ENCODE results near the gene WBP4.
A peak's percentile ranks its signal among the peaks of the same experiment; 100 is the strongest.

Gene WBP4, protein sequence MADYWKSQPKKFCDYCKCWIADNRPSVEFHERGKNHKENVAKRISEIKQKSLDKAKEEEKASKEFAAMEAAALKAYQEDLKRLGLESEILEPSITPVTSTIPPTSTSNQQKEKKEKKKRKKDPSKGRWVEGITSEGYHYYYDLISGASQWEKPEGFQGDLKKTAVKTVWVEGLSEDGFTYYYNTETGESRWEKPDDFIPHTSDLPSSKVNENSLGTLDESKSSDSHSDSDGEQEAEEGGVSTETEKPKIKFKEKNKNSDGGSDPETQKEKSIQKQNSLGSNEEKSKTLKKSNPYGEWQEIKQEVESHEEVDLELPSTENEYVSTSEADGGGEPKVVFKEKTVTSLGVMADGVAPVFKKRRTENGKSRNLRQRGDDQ
- long read RNA-seq, transcript WBP4-201 (10 exons, 2,623 nt): major isoform, 6 of 25 reads
- long read RNA-seq, partial matches to known transcripts: 12 of 25 reads
- long read RNA-seq, other reads (novel, unspliced or antisense): 7 of 25 reads

- TF ChIP-seq CTCF (IDR thresholded peaks at IDR 0.05; ENCODE audit: insufficient read depth, low read length) (no peak), SPI1 (IDR thresholded peaks at IDR 0.05; ENCODE audit: borderline replicate concordance, low read depth) (no peak), POLR2AphosphoS5 (IDR thresholded peaks at IDR 0.05; ENCODE audit: low read depth) (peak; percentile 73), GABPA (IDR thresholded peaks at IDR 0.05; ENCODE audit: low read depth) (no peak)
- TF ChIP-seq, protein P1, sequence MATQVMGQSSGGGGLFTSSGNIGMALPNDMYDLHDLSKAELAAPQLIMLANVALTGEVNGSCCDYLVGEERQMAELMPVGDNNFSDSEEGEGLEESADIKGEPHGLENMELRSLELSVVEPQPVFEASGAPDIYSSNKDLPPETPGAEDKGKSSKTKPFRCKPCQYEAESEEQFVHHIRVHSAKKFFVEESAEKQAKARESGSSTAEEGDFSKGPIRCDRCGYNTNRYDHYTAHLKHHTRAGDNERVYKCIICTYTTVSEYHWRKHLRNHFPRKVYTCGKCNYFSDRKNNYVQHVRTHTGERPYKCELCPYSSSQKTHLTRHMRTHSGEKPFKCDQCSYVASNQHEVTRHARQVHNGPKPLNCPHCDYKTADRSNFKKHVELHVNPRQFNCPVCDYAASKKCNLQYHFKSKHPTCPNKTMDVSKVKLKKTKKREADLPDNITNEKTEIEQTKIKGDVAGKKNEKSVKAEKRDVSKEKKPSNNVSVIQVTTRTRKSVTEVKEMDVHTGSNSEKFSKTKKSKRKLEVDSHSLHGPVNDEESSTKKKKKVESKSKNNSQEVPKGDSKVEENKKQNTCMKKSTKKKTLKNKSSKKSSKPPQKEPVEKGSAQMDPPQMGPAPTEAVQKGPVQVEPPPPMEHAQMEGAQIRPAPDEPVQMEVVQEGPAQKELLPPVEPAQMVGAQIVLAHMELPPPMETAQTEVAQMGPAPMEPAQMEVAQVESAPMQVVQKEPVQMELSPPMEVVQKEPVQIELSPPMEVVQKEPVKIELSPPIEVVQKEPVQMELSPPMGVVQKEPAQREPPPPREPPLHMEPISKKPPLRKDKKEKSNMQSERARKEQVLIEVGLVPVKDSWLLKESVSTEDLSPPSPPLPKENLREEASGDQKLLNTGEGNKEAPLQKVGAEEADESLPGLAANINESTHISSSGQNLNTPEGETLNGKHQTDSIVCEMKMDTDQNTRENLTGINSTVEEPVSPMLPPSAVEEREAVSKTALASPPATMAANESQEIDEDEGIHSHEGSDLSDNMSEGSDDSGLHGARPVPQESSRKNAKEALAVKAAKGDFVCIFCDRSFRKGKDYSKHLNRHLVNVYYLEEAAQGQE (IDR thresholded peaks at IDR 0.05; ENCODE audit: insufficient replicate concordance, low read depth): no peak
- peak; percentile 87 to 96 for DNase-seq (ENCODE audit: low read depth in 1 of 2, low spot score in 1 of 2)
- Histone ChIP-seq H3K27ac (replicated peaks) (peak within 1 kb of the TSS; percentile 93), H3K27me3 (ENCODE audit: insufficient read depth, poor library complexity, severe bottlenecking) (no peaks in the 10 kb centered on the region), H3K4me3 (replicated peaks; ENCODE audit: insufficient read depth, low read length) (peak within 1 kb of the TSS; percentile 91)
Measured at GRCh38 chr13:41061075-41061913, at the start of gene WBP4. TSS of gene WBP4 (plus strand) at chr13:41061509. CDS start at chr13:41061674, 165 bp downstream.

- Histone ChIP-seq H3K27me3 (ENCODE audit: insufficient read depth, poor library complexity, severe bottlenecking) (no peaks in the 10 kb centered on the region), H3K27ac (replicated peaks) (peak overlapping the region; percentile 10; the same call in 1 of the 2 replicates), H3K4me3 (replicated peaks; ENCODE audit: insufficient read depth, low read length) (no peak overlapping the region)
- no peak for TF ChIP-seq GABPA (IDR thresholded peaks at IDR 0.05; ENCODE audit: low read depth)
- TF ChIP-seq CTCF (IDR thresholded peaks at IDR 0.05; ENCODE audit: insufficient read depth, low read length): no peak
- no peak for TF ChIP-seq POLR2AphosphoS5 (IDR thresholded peaks at IDR 0.05; ENCODE audit: low read depth)
- TF ChIP-seq, protein P1 (IDR thresholded peaks at IDR 0.05; ENCODE audit: insufficient replicate concordance, low read depth): no peak
- no peak for TF ChIP-seq SPI1 (IDR thresholded peaks at IDR 0.05; ENCODE audit: borderline replicate concordance, low read depth)
- DNase-seq (ENCODE audit: low read depth in 1 of 2, low spot score in 1 of 2): peak in 1 of 2 experiments; percentile 50
Measured at GRCh38 chr13:41012536-41012935, 48.8 kb upstream of the WBP4 start.

DNA sequence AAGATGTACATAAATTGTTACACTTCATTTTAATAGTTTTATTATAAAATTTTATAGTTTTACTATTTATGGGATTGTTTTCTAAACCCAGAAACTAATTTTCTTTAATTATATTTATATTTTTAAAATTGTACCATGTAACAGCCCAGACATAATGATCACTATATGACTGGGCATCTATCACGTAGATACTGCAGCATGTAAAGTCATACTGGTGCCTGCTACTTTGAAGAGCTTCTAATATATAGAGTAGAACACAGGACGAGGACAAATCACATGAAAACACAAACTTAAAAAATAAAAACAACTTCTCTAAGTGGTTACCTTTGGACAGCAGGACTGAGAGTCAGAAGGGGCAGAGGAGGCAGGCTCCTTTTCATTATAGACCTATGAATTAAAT lies 47.5 kb upstream of the WBP4 start:
- DNase-seq (ENCODE audit: low read depth in 1 of 2, low spot score in 1 of 2): no peak
- H3K27ac ChIP-seq (replicated peaks): peak overlapping the region; percentile 21; the same call in 1 of the 2 replicates
- TF ChIP-seq SPI1 (IDR thresholded peaks at IDR 0.05; ENCODE audit: borderline replicate concordance, low read depth) (no peak), POLR2AphosphoS5 (IDR thresholded peaks at IDR 0.05; ENCODE audit: low read depth) (no peak), CTCF (IDR thresholded peaks at IDR 0.05; ENCODE audit: insufficient read depth, low read length) (no peak), GABPA (IDR thresholded peaks at IDR 0.05; ENCODE audit: low read depth) (no peak)
- TF ChIP-seq, protein P1 (IDR thresholded peaks at IDR 0.05; ENCODE audit: insufficient replicate concordance, low read depth): no peak
- H3K4me3 ChIP-seq (replicated peaks; ENCODE audit: insufficient read depth, low read length): no peak overlapping the region
- no peaks in the 10 kb centered on the region for H3K27me3 ChIP-seq (ENCODE audit: insufficient read depth, poor library complexity, severe bottlenecking)
